HEK293 (cell line): ENCODE data around the gene UBE4B.

ENCODE experiments used
- CTCF ChIA-PET: fragments of 350-600 bp; formaldehyde crosslinking; extraction: SDS; loops from one replicate; lab custom pipeline; 2021; ENCODE audit warnings: antibody characterized with exemption; lab: Yijun Ruan, JAX
- POLR2A ChIA-PET: fragments of 300-600 bp; formaldehyde crosslinking; extraction: SDS; loops from one replicate; lab custom pipeline; 2020; ENCODE audit warnings: antibody characterized with exemption, inconsistent platforms; lab: Yijun Ruan, JAX
- H3K27ac ChIP-seq: fragments of 200-500 bp; sonication (Bioruptor generic); 2 replicates; pipeline ENCODE4 v1.5.1; 2014; ENCODE audit warnings: low read depth, low read length, control low read depth, inconsistent platforms; ENCODE audit errors: extremely low read depth
- H3K36me3 ChIP-seq, 2 experiments: fragments of 200-500 bp in 1 of 2; sonication (Bioruptor generic) in 1 of 2; 1 replicate in 1 of 2; 2 replicates in 1 of 2; pipeline ENCODE4 v1.5.1; 2014 to 2017; ENCODE audit warnings: inconsistent platforms in 2 of 2, low read length in 2 of 2; ENCODE audit not compliant: control insufficient read depth in 2 of 2, insufficient read depth in 1 of 2
- H3K4me1 ChIP-seq: fragments of 200-500 bp; sonication (Bioruptor generic); 2 replicates; pipeline ENCODE4 v1.5.1; 2014; ENCODE audit warnings: mild to moderate bottlenecking, low read length, inconsistent platforms; ENCODE audit not compliant: control insufficient read depth, insufficient read depth
- H3K4me3 ChIP-seq: 2 replicates; pipeline ENCODE4 v1.5.1; 2011; ENCODE audit warnings: low read depth, mild to moderate bottlenecking, control low read depth, low read length, moderate library complexity
- H3K9me3 ChIP-seq: fragments of 200-500 bp; sonication (Bioruptor generic); 2 replicates; pipeline ENCODE4 v1.5.1; 2014; ENCODE audit warnings: low read depth, low read length, inconsistent platforms; ENCODE audit not compliant: control insufficient read depth, insufficient read depth
- ELK4 ChIP-seq: IDR thresholded peaks from 2 replicates; pipeline ENCODE4 v1.6.1; 2011; ENCODE audit warnings: mild to moderate bottlenecking, low read depth, low read length, borderline replicate concordance
- GLIS2 ChIP-seq: fragments of 450-650 bp; formaldehyde crosslinking; IDR thresholded peaks from 2 replicates; pipeline ENCODE4 v1.5.1; 2016; ENCODE audit warnings: missing biosample characterization, missing genetic modification characterization
- IKZF3 ChIP-seq: fragments of 450-650 bp; IDR thresholded peaks from 2 replicates; pipeline ENCODE4 v1.5.0; 2018; ENCODE audit warnings: missing biosample characterization, mild to moderate bottlenecking, missing genetic modification characterization, moderate library complexity
- RBAK ChIP-seq: fragments of 450-650 bp; formaldehyde crosslinking; IDR thresholded peaks from 2 replicates; pipeline ENCODE4 v1.5.1; 2016; ENCODE audit warnings: missing biosample characterization, missing genetic modification characterization
- ZNF138 ChIP-seq: fragments of 450-650 bp; formaldehyde crosslinking; IDR thresholded peaks from 2 replicates; pipeline ENCODE4 v1.5.1; 2016; ENCODE audit warnings: missing biosample characterization, missing genetic modification characterization, borderline replicate concordance
- ZNF140 ChIP-seq: fragments of 450-650 bp; formaldehyde crosslinking; IDR thresholded peaks from 2 replicates; pipeline ENCODE4 v1.5.1; 2016; ENCODE audit warnings: missing biosample characterization, missing genetic modification characterization
- ZNF585B ChIP-seq: fragments of 450-650 bp; formaldehyde crosslinking; IDR thresholded peaks from 2 replicates; pipeline ENCODE4 v1.5.1; 2016; ENCODE audit warnings: missing biosample characterization, missing genetic modification characterization
- ZNF768 ChIP-seq: fragments of 450-650 bp; formaldehyde crosslinking; IDR thresholded peaks from 2 replicates; pipeline ENCODE4 v1.5.1; 2018; ENCODE audit warnings: missing biosample characterization, mild to moderate bottlenecking, missing genetic modification characterization
- ZSCAN4 ChIP-seq: fragments of 450-650 bp; formaldehyde crosslinking; IDR thresholded peaks from 2 replicates; pipeline ENCODE4 v1.5.1; 2017; ENCODE audit warnings: missing biosample characterization, missing genetic modification characterization
- TF ChIP-seq, protein P1 (sequence below): fragments of 450-650 bp; formaldehyde crosslinking; conservative IDR thresholded peaks from 2 replicates; pipeline ENCODE4 v1.5.1; 2016; ENCODE audit warnings: low read depth, missing biosample characterization, missing genetic modification characterization
- TF ChIP-seq, protein P2 (sequence below): fragments of 450-650 bp; formaldehyde crosslinking; IDR thresholded peaks from 2 replicates; pipeline ENCODE4 v1.5.1; 2016; ENCODE audit warnings: missing biosample characterization, missing genetic modification characterization, borderline replicate concordance
- TF ChIP-seq, protein P3 (sequence below): fragments of 450-650 bp; formaldehyde crosslinking; IDR thresholded peaks from 2 replicates; pipeline ENCODE4 v1.5.1; 2017; ENCODE audit warnings: missing biosample characterization, missing genetic modification characterization

The UBE4B gene

GRCh38 chr1:10186331-10187025 is 153.7 kb downstream of the UBE4B start:
- no peak overlapping the region for H3K27ac ChIP-seq
- H3K4me1 ChIP-seq: no peaks in the 10 kb centered on the region
- POLR2A ChIA-PET: no interaction called here
- H3K4me3 ChIP-seq: no peak overlapping the region
- peak; percentile 64; the same call in 1 of the 2 replicates for TF ChIP-seq ZSCAN4 (tag by site-specific recombination)
- TF ChIP-seq ZNF768: no peak
- peaks cover 0 to under 1% of the 10 kb centered on the region in 2 experiments; a peak in 2 of 3 replicates for H3K36me3 ChIP-seq
- CTCF ChIA-PET: interaction anchor here (0.6 kb wide), 1 partner anchor 251 kb away, joined by 3 read pairs; no protein-coding TSS in a partner anchor
- no peaks in the 10 kb centered on the region for H3K9me3 ChIP-seq

DNA sequence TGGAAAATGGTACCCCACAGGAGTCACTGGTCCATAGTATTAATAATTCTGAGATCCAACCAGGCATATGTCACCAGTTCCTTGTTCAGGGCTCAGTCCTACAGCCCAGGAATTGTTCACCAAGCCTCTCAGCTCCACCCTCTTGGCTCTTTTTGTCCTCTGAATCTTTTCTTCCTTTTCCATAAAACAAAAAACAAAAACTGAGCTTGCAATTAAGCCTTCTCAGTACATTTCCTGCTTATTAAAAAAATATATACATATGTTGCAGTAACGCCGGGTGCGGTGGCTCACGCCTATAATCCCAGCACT is 154.2 kb downstream of the UBE4B start:
- no peaks in the 10 kb centered on the region for H3K4me1 ChIP-seq
- no peak overlapping the region for H3K4me3 ChIP-seq
- no peaks in the 10 kb centered on the region for H3K9me3 ChIP-seq
- H3K27ac ChIP-seq: no peak overlapping the region
- ChIA-PET POLR2A (no interaction called here), CTCF (interaction anchor here (0.6 kb wide), 2 partner anchors 8 to 250 kb away, joined by 3 to 4 read pairs; no protein-coding TSS in a partner anchor)
- TF ChIP-seq ZNF585B (tag by site-specific recombination) (peak; percentile 19; the same call in 1 of the 2 replicates), GLIS2 (tag by site-specific recombination) (no peak)
- no peaks in the 10 kb centered on the region; a peak in 1 of 3 replicates for H3K36me3 ChIP-seq

DNA sequence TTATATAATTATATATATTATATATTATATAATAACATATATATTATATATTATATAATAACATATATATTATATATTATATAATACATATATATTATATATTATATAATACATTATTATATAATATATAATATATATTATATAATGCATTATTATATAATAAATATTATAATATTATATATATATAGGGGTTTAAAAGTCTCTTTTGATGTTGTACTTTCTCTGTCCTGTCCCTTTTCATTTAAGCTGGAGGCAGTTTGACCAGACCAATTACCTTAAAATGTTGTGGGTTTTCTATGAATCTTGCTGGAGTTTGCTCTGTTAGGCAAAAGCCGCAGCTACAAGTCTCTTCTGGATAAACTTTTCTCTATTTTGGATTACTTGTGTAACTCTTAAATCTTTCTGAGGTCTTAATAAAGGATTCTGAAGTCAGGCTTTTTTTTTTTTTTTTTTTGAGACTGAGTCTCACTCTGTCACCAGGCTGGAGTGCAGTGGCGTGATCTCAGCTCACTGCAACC is 155.4 kb downstream of the UBE4B start:
- no peak overlapping the region for H3K4me3 ChIP-seq
- POLR2A ChIA-PET: interaction anchor here (0.7 kb wide), 1 partner anchor 22 kb away, joined by 3 read pairs; no protein-coding TSS in a partner anchor
- CTCF ChIA-PET: no interaction called here

More for the DNA sequence above, 155.4 kb downstream of the UBE4B start:
- Histone ChIP-seq H3K9me3 (no peaks in the 10 kb centered on the region), H3K27ac (no peak overlapping the region), H3K4me1 (no peaks in the 10 kb centered on the region), H3K36me3 (no peaks in the 10 kb centered on the region)
- TF ChIP-seq, protein P1, sequence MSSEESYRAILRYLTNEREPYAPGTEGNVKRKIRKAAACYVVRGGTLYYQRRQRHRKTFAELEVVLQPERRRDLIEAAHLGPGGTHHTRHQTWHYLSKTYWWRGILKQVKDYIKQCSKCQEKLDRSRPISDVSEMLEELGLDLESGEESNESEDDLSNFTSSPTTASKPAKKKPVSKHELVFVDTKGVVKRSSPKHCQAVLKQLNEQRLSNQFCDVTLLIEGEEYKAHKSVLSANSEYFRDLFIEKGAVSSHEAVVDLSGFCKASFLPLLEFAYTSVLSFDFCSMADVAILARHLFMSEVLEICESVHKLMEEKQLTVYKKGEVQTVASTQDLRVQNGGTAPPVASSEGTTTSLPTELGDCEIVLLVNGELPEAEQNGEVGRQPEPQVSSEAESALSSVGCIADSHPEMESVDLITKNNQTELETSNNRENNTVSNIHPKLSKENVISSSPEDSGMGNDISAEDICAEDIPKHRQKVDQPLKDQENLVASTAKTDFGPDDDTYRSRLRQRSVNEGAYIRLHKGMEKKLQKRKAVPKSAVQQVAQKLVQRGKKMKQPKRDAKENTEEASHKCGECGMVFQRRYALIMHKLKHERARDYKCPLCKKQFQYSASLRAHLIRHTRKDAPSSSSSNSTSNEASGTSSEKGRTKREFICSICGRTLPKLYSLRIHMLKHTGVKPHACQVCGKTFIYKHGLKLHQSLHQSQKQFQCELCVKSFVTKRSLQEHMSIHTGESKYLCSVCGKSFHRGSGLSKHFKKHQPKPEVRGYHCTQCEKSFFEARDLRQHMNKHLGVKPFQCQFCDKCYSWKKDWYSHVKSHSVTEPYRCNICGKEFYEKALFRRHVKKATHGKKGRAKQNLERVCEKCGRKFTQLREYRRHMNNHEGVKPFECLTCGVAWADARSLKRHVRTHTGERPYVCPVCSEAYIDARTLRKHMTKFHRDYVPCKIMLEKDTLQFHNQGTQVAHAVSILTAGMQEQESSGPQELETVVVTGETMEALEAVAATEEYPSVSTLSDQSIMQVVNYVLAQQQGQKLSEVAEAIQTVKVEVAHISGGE (tag by site-specific recombination): no peak
- TF ChIP-seq IKZF3 (tag by site-specific recombination) (no peak), ZNF140 (tag by site-specific recombination) (no peak), ELK4 (no peak), RBAK (tag by site-specific recombination) (no peak), ZNF138 (no peak), ZNF585B (tag by site-specific recombination) (no peak)
- TF ChIP-seq, protein P2, sequence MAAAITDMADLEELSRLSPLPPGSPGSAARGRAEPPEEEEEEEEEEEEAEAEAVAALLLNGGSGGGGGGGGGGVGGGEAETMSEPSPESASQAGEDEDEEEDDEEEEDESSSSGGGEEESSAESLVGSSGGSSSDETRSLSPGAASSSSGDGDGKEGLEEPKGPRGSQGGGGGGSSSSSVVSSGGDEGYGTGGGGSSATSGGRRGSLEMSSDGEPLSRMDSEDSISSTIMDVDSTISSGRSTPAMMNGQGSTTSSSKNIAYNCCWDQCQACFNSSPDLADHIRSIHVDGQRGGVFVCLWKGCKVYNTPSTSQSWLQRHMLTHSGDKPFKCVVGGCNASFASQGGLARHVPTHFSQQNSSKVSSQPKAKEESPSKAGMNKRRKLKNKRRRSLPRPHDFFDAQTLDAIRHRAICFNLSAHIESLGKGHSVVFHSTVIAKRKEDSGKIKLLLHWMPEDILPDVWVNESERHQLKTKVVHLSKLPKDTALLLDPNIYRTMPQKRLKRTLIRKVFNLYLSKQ (tag by site-specific recombination): no peak
- TF ChIP-seq, protein P3, sequence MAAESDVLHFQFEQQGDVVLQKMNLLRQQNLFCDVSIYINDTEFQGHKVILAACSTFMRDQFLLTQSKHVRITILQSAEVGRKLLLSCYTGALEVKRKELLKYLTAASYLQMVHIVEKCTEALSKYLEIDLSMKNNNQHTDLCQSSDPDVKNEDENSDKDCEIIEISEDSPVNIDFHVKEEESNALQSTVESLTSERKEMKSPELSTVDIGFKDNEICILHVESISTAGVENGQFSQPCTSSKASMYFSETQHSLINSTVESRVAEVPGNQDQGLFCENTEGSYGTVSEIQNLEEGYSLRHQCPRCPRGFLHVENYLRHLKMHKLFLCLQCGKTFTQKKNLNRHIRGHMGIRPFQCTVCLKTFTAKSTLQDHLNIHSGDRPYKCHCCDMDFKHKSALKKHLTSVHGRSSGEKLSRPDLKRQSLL: no peak
